Ishikawa (cell line): ENCODE data around the gene MFSD8.

Experiments
- CEBPB ChIP-seq: IDR thresholded peaks from 2 replicates; pipeline ENCODE4 v1.6.1; 2012
- CREB1 ChIP-seq: IDR thresholded peaks from 2 replicates; pipeline ENCODE4 v1.6.1; 2012; ENCODE audit warnings: low read depth
- EGR1 ChIP-seq: IDR thresholded peaks from 2 replicates; pipeline ENCODE4 v1.6.1; 2012
- EP300 ChIP-seq: IDR thresholded peaks from 2 replicates; pipeline ENCODE4 v1.6.1; 2012; ENCODE audit warnings: borderline replicate concordance
- FOXM1 ChIP-seq: IDR thresholded peaks from 2 replicates; pipeline ENCODE4 v1.6.1; 2012; ENCODE audit warnings: low read depth, borderline replicate concordance
- NFIC ChIP-seq: IDR thresholded peaks from 2 replicates; pipeline ENCODE4 v1.6.1; 2012
- RAD21 ChIP-seq: IDR thresholded peaks from 2 replicates; pipeline ENCODE4 v1.6.1; 2012; ENCODE audit warnings: low read depth
- REST ChIP-seq: IDR thresholded peaks from 2 replicates; pipeline ENCODE4 v1.6.1; 2012; ENCODE audit warnings: low read depth, mild to moderate bottlenecking
- TAF1 ChIP-seq: IDR thresholded peaks from 2 replicates; pipeline ENCODE4 v1.6.1; 2012; ENCODE audit warnings: low read depth, mild to moderate bottlenecking
- TCF12 ChIP-seq: IDR thresholded peaks from 2 replicates; pipeline ENCODE4 v1.6.1; 2012; ENCODE audit warnings: low read depth
- TEAD4 ChIP-seq: IDR thresholded peaks from 2 replicates; pipeline ENCODE4 v1.6.1; 2012
- USF1 ChIP-seq: IDR thresholded peaks from 2 replicates; pipeline ENCODE4 v1.6.1; 2012
- YY1 ChIP-seq: IDR thresholded peaks from 2 replicates; pipeline ENCODE4 v1.6.1; 2012; ENCODE audit warnings: low read depth
- ZBTB7A ChIP-seq: IDR thresholded peaks from 2 replicates; pipeline ENCODE4 v1.6.1; 2012; ENCODE audit warnings: low read depth
- TF ChIP-seq, protein P1 (sequence below): IDR thresholded peaks from 2 replicates; pipeline ENCODE4 v1.6.1; 2012

Gene MFSD8

DNA sequence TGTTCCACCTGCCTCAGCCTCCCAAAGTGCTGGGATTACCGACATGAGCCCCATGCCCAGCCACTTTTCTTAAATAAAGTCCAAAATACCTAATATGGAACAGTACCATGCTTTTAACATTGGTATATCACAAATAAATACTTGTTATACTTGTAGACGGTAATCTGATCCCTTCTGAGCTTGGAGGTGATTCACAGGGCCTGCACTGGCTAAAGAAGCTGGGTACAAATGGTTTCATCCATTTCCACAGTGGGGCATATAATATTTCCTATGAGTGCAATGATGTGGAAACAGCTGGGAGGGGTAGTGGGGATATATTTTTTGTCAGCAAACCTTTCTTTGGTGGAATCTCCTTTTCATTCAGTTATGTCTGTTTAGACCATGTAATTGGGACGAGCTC lies 48.5 kb downstream of the MFSD8 start:
- TF ChIP-seq EGR1: no peak
- TF ChIP-seq FOXM1: no peak
- no peak for TF ChIP-seq YY1
- TF ChIP-seq ZBTB7A: no peak
- TF ChIP-seq TEAD4: no peak
- no peak for TF ChIP-seq CREB1
- TF ChIP-seq REST: no peak
- TF ChIP-seq CEBPB: no peak
- no peak for TF ChIP-seq USF1
- no peak for TF ChIP-seq TAF1
- no peak for TF ChIP-seq EP300
- TF ChIP-seq RAD21: no peak
- TF ChIP-seq NFIC: no peak
- TF ChIP-seq TCF12: no peak

- no peak for TF ChIP-seq EGR1
- no peak for TF ChIP-seq CEBPB
- TF ChIP-seq, protein P1, sequence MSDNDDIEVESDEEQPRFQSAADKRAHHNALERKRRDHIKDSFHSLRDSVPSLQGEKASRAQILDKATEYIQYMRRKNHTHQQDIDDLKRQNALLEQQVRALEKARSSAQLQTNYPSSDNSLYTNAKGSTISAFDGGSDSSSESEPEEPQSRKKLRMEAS: no peak
- no peak for TF ChIP-seq NFIC
- TF ChIP-seq TCF12: no peak
- TF ChIP-seq TEAD4: no peak
- no peak for TF ChIP-seq ZBTB7A
- no peak for TF ChIP-seq USF1
- no peak for TF ChIP-seq YY1
- no peak for TF ChIP-seq TAF1
- TF ChIP-seq EP300: no peak
- no peak for TF ChIP-seq FOXM1
- no peak for TF ChIP-seq RAD21
- TF ChIP-seq CREB1: no peak
- no peak for TF ChIP-seq REST
Observed at GRCh38 chr4:127905029-127905428, 59.9 kb downstream of the MFSD8 start.

DNA sequence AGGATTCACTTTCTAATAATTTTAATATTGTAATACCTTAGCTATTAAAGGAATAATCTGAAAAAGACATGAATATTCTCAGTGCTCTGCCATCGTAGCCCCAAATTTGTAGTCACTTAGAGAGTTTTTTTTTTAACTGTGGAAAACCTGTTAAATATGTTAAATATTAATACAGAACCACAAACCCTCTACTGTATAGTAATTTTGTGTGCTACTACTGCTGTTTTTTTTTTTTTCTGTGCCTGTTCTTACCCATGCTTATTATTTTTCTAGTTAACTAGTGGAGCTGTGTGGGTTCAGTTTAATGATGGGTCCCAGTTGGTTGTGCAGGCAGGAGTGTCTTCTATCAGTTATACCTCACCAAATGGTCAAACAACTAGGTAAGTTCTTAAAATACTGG lies 68.4 kb downstream of the MFSD8 start:
- TF ChIP-seq CEBPB: no peak
- TF ChIP-seq REST: no peak
- no peak for TF ChIP-seq TEAD4
- no peak for TF ChIP-seq EP300
- TF ChIP-seq FOXM1: no peak
- TF ChIP-seq EGR1: no peak
- no peak for TF ChIP-seq YY1
- TF ChIP-seq NFIC: no peak
- no peak for TF ChIP-seq ZBTB7A
- TF ChIP-seq TCF12: no peak

GRCh38 chr4:127896069-127896468 lies 68.9 kb downstream of the MFSD8 start:
- TF ChIP-seq YY1: no peak
- no peak for TF ChIP-seq REST
- no peak for TF ChIP-seq NFIC
- no peak for TF ChIP-seq RAD21
- TF ChIP-seq CEBPB: no peak
- TF ChIP-seq TCF12: no peak
- no peak for TF ChIP-seq USF1
- TF ChIP-seq, protein P1: no peak
- no peak for TF ChIP-seq EGR1
- TF ChIP-seq TEAD4: no peak
- TF ChIP-seq TAF1: no peak
- TF ChIP-seq CREB1: no peak
- no peak for TF ChIP-seq FOXM1
- no peak for TF ChIP-seq EP300
